Type B pancreatic cell (in vitro differentiated cells): ENCODE measurements around the gene FBXW7. TPM values are rescaled to one million over a fixed set of nuclear protein-coding genes. Genes with fewer than 3 reads are reported as not detected.
"Not testable (repeated sequence)": the region's sequence is repeated elsewhere in the genome, so short reads cannot be mapped to it uniquely, and the experiment has no call there.

Experiments used
- DNase-seq: peaks from one replicate; pipeline ENCODE4 v3.0.0; 2021; ENCODE audit warnings: mixed read lengths; ENCODE audit not compliant: unreplicated experiment; ENCODE audit errors: extremely low spot score
- H3K27ac Mint-ChIP-seq: 2 replicates; pipeline ENCODE4 v1.8.0; 2021; ENCODE audit warnings: mild to moderate bottlenecking, mixed read lengths
- H3K27me3 Mint-ChIP-seq: 2 replicates; pipeline ENCODE4 v1.8.0; 2021; ENCODE audit warnings: mixed read lengths
- H3K36me3 Mint-ChIP-seq: 2 replicates; pipeline ENCODE4 v1.8.0; 2021; ENCODE audit warnings: mixed read lengths
- H3K4me1 Mint-ChIP-seq: one replicate; pipeline ENCODE4 v1.8.0; 2021; ENCODE audit warnings: mixed read lengths; ENCODE audit not compliant: unreplicated experiment
- H3K4me3 Mint-ChIP-seq: 2 replicates; pipeline ENCODE4 v1.8.0; 2021; ENCODE audit warnings: mild to moderate bottlenecking, mixed read lengths
- H3K9me3 Mint-ChIP-seq: 2 replicates; pipeline ENCODE4 v1.8.0; 2021; ENCODE audit warnings: mixed read lengths
- total RNA-seq: library from RNA; stranded (reverse); gene quantifications from 2 replicates; pipeline ENCODE4 v1.2.1, GENCODE V29; 2021; ENCODE audit warnings: low replicate concordance
- TF ChIP-seq, protein P1 (sequence below): fragments of 200-600 bp; sonication (generic); conservative IDR thresholded peaks from 2 replicates; pipeline ENCODE4 v1.5.0; 2021; ENCODE audit warnings: antibody characterized with exemption, mild to moderate bottlenecking

Gene FBXW7
- total RNA-seq, 1 donor from 2014 or later: 53.0 TPM

DNA sequence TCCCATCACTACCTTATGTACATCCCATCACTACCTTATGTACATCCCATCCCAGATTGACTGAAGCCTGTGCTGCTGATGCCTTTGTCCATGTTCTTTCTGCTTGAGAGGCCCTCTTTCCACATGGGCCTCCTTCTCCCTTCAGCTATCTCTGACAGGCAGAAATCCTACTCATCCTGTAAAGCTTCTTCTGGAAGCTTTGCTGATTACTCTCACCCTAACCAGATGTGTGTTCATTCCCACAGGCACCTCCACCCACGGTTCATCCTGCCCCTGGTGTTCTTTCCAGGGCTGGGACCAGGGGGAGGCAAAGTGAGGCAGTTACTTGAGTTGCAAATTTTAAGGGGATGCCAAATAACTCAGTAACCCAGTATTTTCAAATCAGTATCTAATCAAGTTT, 22.5 kb upstream of the FBXW7 start:
- H3K27ac Mint-ChIP-seq: no peak overlapping the region
- H3K27me3 Mint-ChIP-seq: no peaks in the 10 kb centered on the region
- no peak for DNase-seq
- no peaks in the 10 kb centered on the region for H3K4me1 Mint-ChIP-seq
- H3K9me3 Mint-ChIP-seq: no peaks in the 10 kb centered on the region
- H3K4me3 Mint-ChIP-seq: no peak overlapping the region
- H3K36me3 Mint-ChIP-seq: no peaks in the 10 kb centered on the region
- TF ChIP-seq, protein P1, sequence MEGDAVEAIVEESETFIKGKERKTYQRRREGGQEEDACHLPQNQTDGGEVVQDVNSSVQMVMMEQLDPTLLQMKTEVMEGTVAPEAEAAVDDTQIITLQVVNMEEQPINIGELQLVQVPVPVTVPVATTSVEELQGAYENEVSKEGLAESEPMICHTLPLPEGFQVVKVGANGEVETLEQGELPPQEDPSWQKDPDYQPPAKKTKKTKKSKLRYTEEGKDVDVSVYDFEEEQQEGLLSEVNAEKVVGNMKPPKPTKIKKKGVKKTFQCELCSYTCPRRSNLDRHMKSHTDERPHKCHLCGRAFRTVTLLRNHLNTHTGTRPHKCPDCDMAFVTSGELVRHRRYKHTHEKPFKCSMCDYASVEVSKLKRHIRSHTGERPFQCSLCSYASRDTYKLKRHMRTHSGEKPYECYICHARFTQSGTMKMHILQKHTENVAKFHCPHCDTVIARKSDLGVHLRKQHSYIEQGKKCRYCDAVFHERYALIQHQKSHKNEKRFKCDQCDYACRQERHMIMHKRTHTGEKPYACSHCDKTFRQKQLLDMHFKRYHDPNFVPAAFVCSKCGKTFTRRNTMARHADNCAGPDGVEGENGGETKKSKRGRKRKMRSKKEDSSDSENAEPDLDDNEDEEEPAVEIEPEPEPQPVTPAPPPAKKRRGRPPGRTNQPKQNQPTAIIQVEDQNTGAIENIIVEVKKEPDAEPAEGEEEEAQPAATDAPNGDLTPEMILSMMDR: no peak

DNA sequence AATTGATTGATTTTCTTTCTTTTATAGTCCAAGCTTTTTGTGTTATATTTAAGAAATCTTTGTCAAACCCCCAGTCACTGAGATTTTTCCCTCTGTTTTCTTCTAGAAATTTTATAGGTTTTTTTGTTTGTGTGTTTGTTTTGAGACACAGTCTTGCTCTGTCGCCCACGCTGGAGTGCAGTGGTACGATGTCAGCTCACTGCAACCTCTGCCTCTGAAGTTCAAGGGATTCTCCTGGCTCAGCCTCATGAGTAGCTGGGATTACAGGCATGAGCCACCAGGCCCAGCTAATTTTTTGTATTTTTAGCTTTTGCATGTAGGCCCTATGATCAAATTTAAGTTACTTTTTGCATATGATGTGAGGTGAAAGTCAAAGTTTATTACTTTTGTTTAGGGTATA, 20.9 kb upstream of the FBXW7 start:
- no peak overlapping the region for H3K4me3 Mint-ChIP-seq
- H3K27me3 Mint-ChIP-seq: no peaks in the 10 kb centered on the region
- H3K36me3 Mint-ChIP-seq: no peaks in the 10 kb centered on the region
- H3K27ac Mint-ChIP-seq: no peak overlapping the region
- H3K9me3 Mint-ChIP-seq: no peaks in the 10 kb centered on the region
- no peaks in the 10 kb centered on the region for H3K4me1 Mint-ChIP-seq
- TF ChIP-seq, protein P1: no peak
- DNase-seq: no peak

DNA sequence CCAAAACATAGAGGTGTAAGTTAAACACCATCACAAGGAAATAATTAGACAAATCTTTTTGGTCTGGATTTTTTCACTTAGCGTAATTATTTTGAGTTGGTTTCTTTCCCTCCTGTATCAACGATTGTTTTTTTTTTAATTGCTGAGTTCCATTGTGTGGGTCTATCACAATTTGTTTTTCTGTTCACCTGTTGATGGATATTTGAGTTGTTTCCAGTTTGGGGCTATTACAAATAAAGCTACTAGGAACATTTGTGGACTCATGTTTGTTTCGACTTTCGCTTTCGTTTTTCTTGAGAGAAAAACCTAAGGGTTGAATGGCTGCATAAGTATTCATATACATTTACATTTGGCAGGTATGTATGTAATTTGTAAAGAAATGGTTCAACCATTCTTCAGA, 20.4 kb upstream of the FBXW7 start:
- no peak for DNase-seq
- Mint-ChIP-seq H3K27ac (no peak overlapping the region), H3K4me1 (no peaks in the 10 kb centered on the region), H3K27me3 (no peaks in the 10 kb centered on the region), H3K4me3 (no peak overlapping the region), H3K9me3 (no peaks in the 10 kb centered on the region), H3K36me3 (no peaks in the 10 kb centered on the region)
- TF ChIP-seq, protein P1: no peak

DNA sequence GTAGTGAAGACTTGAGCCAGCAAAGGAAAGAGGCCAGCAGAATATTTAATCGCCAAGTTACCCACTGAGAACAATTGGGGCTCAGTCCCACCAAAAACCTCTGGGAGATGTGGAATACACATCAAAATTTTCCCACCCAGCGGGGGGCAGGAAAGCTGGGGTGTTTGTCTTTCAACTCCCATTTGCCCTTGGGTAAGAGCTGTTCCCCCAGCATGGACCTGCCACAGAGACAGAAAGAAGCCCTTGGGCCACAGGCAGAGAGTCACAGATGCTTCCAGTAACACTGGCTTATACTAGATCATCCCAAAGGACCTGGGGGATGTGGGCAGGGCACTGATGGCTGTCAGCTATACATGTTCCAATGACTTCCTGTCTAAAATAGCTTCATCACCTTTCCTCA, 18.9 kb upstream of the FBXW7 start:
- no peaks in the 10 kb centered on the region for H3K4me1 Mint-ChIP-seq
- TF ChIP-seq, protein P1: no peak
- H3K4me3 Mint-ChIP-seq: no peak overlapping the region
- H3K27me3 Mint-ChIP-seq: no peaks in the 10 kb centered on the region
- no peaks in the 10 kb centered on the region for H3K36me3 Mint-ChIP-seq
- no peak for DNase-seq
- no peak overlapping the region for H3K27ac Mint-ChIP-seq
- H3K9me3 Mint-ChIP-seq: no peaks in the 10 kb centered on the region

DNA sequence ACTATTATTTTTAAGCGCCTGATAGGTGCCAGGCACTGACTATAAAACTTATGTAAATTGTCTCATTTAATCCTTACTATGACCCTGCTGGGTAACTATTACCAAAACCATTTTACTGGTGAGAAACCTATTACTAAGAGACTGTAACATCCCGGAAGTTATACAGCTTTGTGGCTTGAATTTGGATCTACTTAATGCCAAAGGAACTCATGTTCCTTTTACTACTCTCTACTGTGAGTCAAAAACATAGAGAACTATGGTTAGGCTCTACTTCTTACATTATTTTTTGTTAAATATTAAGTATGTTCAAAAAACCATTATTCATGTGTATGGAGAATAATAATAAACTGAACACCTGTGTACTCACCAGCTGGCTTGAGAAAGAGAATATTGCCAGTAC, 14.8 kb upstream of the FBXW7 start:
- H3K4me3 Mint-ChIP-seq, H3K27me3 Mint-ChIP-seq, H3K9me3 Mint-ChIP-seq, DNase-seq, H3K4me1 Mint-ChIP-seq, H3K36me3 Mint-ChIP-seq, H3K27ac Mint-ChIP-seq: not testable (repeated sequence)

DNA sequence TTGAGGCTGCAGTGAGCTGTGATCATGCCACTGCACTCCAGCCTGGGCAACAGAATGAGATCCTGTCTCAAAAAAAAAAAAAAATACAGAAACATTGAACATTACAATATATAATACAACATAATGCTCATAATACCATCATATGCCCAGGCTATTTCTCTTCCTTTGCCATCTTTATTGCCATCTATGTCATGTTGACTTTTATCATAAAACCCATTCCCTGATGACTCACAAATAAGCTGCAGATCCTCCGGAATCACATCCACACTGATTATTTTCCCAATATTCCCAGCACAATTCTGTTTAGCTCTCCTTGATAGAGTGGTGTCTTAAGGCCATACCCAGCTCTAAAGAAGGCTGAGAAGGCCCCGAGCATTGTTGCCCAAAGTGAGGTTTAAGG, 9.2 kb upstream of the FBXW7 start:
- Mint-ChIP-seq H3K36me3 (no peaks in the 10 kb centered on the region), H3K27ac (no peak overlapping the region), H3K27me3 (no peaks in the 10 kb centered on the region), H3K4me3 (no peak overlapping the region), H3K4me1 (no peaks in the 10 kb centered on the region), H3K9me3 (no peaks in the 10 kb centered on the region)
- TF ChIP-seq, protein P1: no peak
- no peak for DNase-seq

DNA sequence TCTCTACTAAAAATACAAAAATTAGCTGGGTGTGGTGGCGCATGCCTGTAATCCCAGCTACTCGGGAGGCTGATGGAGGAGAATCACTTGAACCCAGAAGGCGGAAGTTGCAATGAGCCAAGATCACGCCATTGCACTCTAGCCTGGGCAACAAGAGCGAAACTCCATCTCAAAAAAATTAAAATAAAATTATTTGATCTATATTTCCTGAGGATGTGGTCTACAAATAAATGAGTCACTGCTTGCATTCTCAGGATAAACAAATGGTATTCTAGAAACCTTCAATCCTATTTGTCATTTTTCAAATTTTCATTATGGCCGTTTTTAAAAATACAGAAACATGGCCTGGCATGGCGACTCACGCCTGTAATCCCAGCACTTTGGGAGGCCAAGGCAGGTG, 8.6 kb upstream of the FBXW7 start:
- H3K4me3 Mint-ChIP-seq, H3K27ac Mint-ChIP-seq, DNase-seq, H3K4me1 Mint-ChIP-seq, H3K27me3 Mint-ChIP-seq, H3K9me3 Mint-ChIP-seq, H3K36me3 Mint-ChIP-seq: not testable (repeated sequence)
